Measurements from ENCODE around the gene SLC16A14. TPM values are rescaled to one million over a fixed set of nuclear protein-coding genes. Genes with fewer than 3 reads are reported as not detected.

SLC16A14 gene
- total and polyA plus RNA-seq, 10 of the 15 experiments (the other 5 are each of a cell fraction or from before 2014, with no cell fraction given), result 0.87 to 6.4 (median 4.1) TPM; not detected in 1

GRCh38 chr2:230106771-230107170 is 38.0 kb upstream of the SLC16A14 start:
- no peaks in the 10 kb centered on the region for H4K20me1 ChIP-seq (ENCODE audit: control insufficient read depth, insufficient read depth)
- ATAC-seq (no peak), DNase-seq (ENCODE audit: low read depth, low spot score) (no peak), FAIRE-seq (no peak)
- H3K4me2 ChIP-seq (ENCODE audit: control insufficient read depth, insufficient read depth), result no peak overlapping the region
- ChIA-PET POLR2A (no interaction called here), SMC1A (ENCODE audit: uncharacterized antibody, unreplicated experiment) (no interaction called here), RAD21 (ENCODE audit: unreplicated experiment) (no interaction called here), CTCF (interaction anchor here (0.7 kb wide), 1 partner anchor 91 kb away, joined by 5 read pairs; no protein-coding TSS in a partner anchor)
- in situ Hi-C loops (cut with MboI), result no loop called here
- no peak overlapping the region for H3K27ac ChIP-seq (ENCODE audit: control insufficient read depth, insufficient read depth)
- H3K4me3 ChIP-seq, result no peak overlapping the region
- H3K79me2 ChIP-seq (ENCODE audit: control insufficient read depth, insufficient read depth, low read length), result no peaks in the 10 kb centered on the region
- no peak overlapping the region for H3K9ac ChIP-seq (ENCODE audit: control insufficient read depth, insufficient read depth, low read length)
- H2AFZ ChIP-seq (ENCODE audit: control insufficient read depth, low read depth, low read length), result no peak overlapping the region
- intact Hi-C loops (cut with micrococcal nuclease; ENCODE audit: unreplicated experiment), result no loop called here
- H3K36me3 ChIP-seq (ENCODE audit: control insufficient read depth in 2 of 2, insufficient read depth in 2 of 2, low read length in 1 of 2), result no peaks in the 10 kb centered on the region
- H3K27me3 ChIP-seq (replicated peaks in 1 of 2; ENCODE audit: control insufficient read depth in 2 of 2, insufficient read depth in 2 of 2, low read length in 1 of 2), result no peaks in the 10 kb centered on the region
- H3K4me1 ChIP-seq (ENCODE audit: control insufficient read depth, insufficient read depth, low read length), result no peaks in the 10 kb centered on the region
- no peaks in the 10 kb centered on the region; the same call in 2 of the 3 replicates for H3K9me3 ChIP-seq (replicated peaks; ENCODE audit: control insufficient read depth, insufficient read depth, low read length)
- BruUV-seq (replicated peaks), result no TSS peak
- 0% methylated on average over 1 of the region's 1 CpG for WGBS (ENCODE audit: insufficient coverage, insufficient replicate concordance, low lambda C conversion rate, missing lambda C conversion rate)
- TF ChIP-seq, protein P1, sequence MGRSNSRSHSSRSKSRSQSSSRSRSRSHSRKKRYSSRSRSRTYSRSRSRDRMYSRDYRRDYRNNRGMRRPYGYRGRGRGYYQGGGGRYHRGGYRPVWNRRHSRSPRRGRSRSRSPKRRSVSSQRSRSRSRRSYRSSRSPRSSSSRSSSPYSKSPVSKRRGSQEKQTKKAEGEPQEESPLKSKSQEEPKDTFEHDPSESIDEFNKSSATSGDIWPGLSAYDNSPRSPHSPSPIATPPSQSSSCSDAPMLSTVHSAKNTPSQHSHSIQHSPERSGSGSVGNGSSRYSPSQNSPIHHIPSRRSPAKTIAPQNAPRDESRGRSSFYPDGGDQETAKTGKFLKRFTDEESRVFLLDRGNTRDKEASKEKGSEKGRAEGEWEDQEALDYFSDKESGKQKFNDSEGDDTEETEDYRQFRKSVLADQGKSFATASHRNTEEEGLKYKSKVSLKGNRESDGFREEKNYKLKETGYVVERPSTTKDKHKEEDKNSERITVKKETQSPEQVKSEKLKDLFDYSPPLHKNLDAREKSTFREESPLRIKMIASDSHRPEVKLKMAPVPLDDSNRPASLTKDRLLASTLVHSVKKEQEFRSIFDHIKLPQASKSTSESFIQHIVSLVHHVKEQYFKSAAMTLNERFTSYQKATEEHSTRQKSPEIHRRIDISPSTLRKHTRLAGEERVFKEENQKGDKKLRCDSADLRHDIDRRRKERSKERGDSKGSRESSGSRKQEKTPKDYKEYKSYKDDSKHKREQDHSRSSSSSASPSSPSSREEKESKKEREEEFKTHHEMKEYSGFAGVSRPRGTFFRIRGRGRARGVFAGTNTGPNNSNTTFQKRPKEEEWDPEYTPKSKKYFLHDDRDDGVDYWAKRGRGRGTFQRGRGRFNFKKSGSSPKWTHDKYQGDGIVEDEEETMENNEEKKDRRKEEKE (IDR thresholded peaks at IDR 0.05), result no peak
- TF ChIP-seq TCF3 (IDR thresholded peaks at IDR 0.05; ENCODE audit: borderline replicate concordance, insufficient read depth, low read depth, low read length), result no peak
- TF ChIP-seq HSF1 (IDR thresholded peaks at IDR 0.05; ENCODE audit: low read depth, low read length), result no peak
- TF ChIP-seq USF2 (IDR thresholded peaks at IDR 0.05; ENCODE audit: borderline replicate concordance, low read depth, low read length), result no peak
- no peak for TF ChIP-seq FOXM1 (IDR thresholded peaks at IDR 0.05; ENCODE audit: low read depth, low read length)
- no peak for TF ChIP-seq NBN (IDR thresholded peaks at IDR 0.05)
- TF ChIP-seq NFYA (IDR thresholded peaks at IDR 0.05; ENCODE audit: borderline replicate concordance, low read depth, low read length), result no peak
- TF ChIP-seq E2F8 (IDR thresholded peaks at IDR 0.05; ENCODE audit: low read depth, partially characterized antibody), result no peak
- TF ChIP-seq HCFC1 (IDR thresholded peaks at IDR 0.05; ENCODE audit: low read length), result no peak
- TF ChIP-seq IKZF1 (conservative IDR thresholded peaks at IDR 0.05), result no peak
- TF ChIP-seq IRF4 (IDR thresholded peaks at IDR 0.05; ENCODE audit: low read depth, low read length), result no peak
- TF ChIP-seq NR2C2 (IDR thresholded peaks at IDR 0.05; ENCODE audit: borderline replicate concordance, control insufficient read depth, insufficient read length, low read depth), result no peak
- no peak for TF ChIP-seq MXI1 (IDR thresholded peaks at IDR 0.05; ENCODE audit: low read depth, low read length)
- no peak for TF ChIP-seq NR2F1 (conservative IDR thresholded peaks at IDR 0.05)
- TF ChIP-seq, protein P2, sequence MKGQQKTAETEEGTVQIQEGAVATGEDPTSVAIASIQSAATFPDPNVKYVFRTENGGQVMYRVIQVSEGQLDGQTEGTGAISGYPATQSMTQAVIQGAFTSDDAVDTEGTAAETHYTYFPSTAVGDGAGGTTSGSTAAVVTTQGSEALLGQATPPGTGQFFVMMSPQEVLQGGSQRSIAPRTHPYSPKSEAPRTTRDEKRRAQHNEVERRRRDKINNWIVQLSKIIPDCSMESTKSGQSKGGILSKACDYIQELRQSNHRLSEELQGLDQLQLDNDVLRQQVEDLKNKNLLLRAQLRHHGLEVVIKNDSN (IDR thresholded peaks at IDR 0.05; ENCODE audit: borderline replicate concordance, extremely low read length, insufficient read depth, low read depth, low read length), result no peak
- TF ChIP-seq ATF7 (IDR thresholded peaks at IDR 0.05; ENCODE audit: low read depth), result no peak
- no peak for TF ChIP-seq CHD2 (IDR thresholded peaks at IDR 0.05; ENCODE audit: borderline replicate concordance, low read depth, low read length)

Measured in GM12878 (cell line).